GM12878 (cell line): ENCODE data around the gene TUT4. TPM values are rescaled to one million over a fixed set of nuclear protein-coding genes. Genes with fewer than 3 reads are reported as not detected.

Experiments
- ATAC-seq: fragments of 200-7000 bp; cut with Tn5 transposase; 3 replicates; pipeline ENCODE4 v1.9.1; 2020; ENCODE audit warnings: mild to moderate bottlenecking, moderate library complexity
- BruUV-seq: library from RNA; stranded (reverse); fragments of 400-500 nt; replicated peaks from 2 replicates; lab custom pipeline; 2021; lab: Mats Ljungman, UMichigan
- CTCF ChIA-PET: fragments of 300-600 bp; sonication (Branson Sonifier 250); formaldehyde crosslinking; extraction: SDS; loops from one replicate; lab custom pipeline; 2021; ENCODE audit warnings: inconsistent platforms; lab: Yijun Ruan, JAX
- POLR2A ChIA-PET: fragments of 350-600 bp; formaldehyde crosslinking; extraction: SDS; loops from one replicate; lab custom pipeline; 2021; ENCODE audit warnings: inconsistent platforms; lab: Charles Lee
- RAD21 ChIA-PET: fragments of 300-600 bp; sonication (Branson Sonifier 250); formaldehyde crosslinking; loops from one replicate; lab custom pipeline; 2023; ENCODE audit warnings: antibody characterized with exemption; ENCODE audit not compliant: unreplicated experiment; lab: Charles Lee
- SMC1A ChIA-PET: fragments of 300-600 bp; sonication (Branson Sonifier 250); formaldehyde crosslinking; loops from one replicate; lab custom pipeline; 2023; ENCODE audit not compliant: unreplicated experiment, uncharacterized antibody; lab: Charles Lee
- DNase-seq: peaks from one replicate; pipeline ENCODE4 v3.0.0-alpha.2; 2011; ENCODE audit warnings: low read depth, low spot score
- FAIRE-seq: peaks from 3 replicates; lab custom pipeline; 2011; peaks lifted over from hg19 to GRCh38; lab: Jason Lieb, UNC
- H2AFZ ChIP-seq: 2 replicates; pipeline ENCODE4 v1.6.0; 2011; ENCODE audit warnings: low read depth, low read length, control low read depth; ENCODE audit not compliant: control insufficient read depth
- H3K27ac ChIP-seq: 2 replicates; pipeline ENCODE4 v1.5.1; 2011; ENCODE audit warnings: control low read depth; ENCODE audit not compliant: control insufficient read depth, insufficient read depth
- H3K27me3 ChIP-seq, 2 experiments: replicated peaks in 1 of 2; 2 replicates each; pipeline versions ENCODE4 v1.6.0 to v1.6.1; 2011; ENCODE audit warnings: low read length in 1 of 2; ENCODE audit not compliant: control insufficient read depth in 2 of 2, insufficient read depth in 2 of 2
- H3K36me3 ChIP-seq, 2 experiments: 2 replicates each; pipeline ENCODE4 v1.5.1; 2011; ENCODE audit warnings: low read length in 1 of 2; ENCODE audit not compliant: control insufficient read depth in 2 of 2, insufficient read depth in 2 of 2
- H3K4me1 ChIP-seq: 2 replicates; pipeline ENCODE4 v1.6.1; 2011; ENCODE audit warnings: mild to moderate bottlenecking, low read length, moderate library complexity, mixed read lengths; ENCODE audit not compliant: control insufficient read depth, insufficient read depth
- H3K4me2 ChIP-seq: 2 replicates; pipeline ENCODE4 v1.6.0; 2011; ENCODE audit warnings: control low read depth; ENCODE audit not compliant: control insufficient read depth, insufficient read depth
- H3K4me3 ChIP-seq: fragments of 200-600 bp; sonication (generic); 2 replicates; pipeline ENCODE4 v1.5.1; 2016
- H3K79me2 ChIP-seq: 2 replicates; pipeline ENCODE4 v1.6.0; 2011; ENCODE audit warnings: low read length; ENCODE audit not compliant: control insufficient read depth, insufficient read depth
- H3K9ac ChIP-seq: 2 replicates; pipeline ENCODE4 v1.8.0; 2011; ENCODE audit warnings: low read length, control low read depth, mixed read lengths; ENCODE audit not compliant: control insufficient read depth, insufficient read depth
- H3K9me3 ChIP-seq: replicated peaks from 3 replicates; pipeline ENCODE4 v1.5.1; 2011; ENCODE audit warnings: mild to moderate bottlenecking, low read length; ENCODE audit not compliant: control insufficient read depth, insufficient read depth
- H4K20me1 ChIP-seq: 2 replicates; pipeline ENCODE4 v1.6.0; 2011; ENCODE audit not compliant: control insufficient read depth, insufficient read depth
- ATF2 ChIP-seq: IDR thresholded peaks from 2 replicates; pipeline ENCODE4 v1.6.1; 2012; ENCODE audit warnings: low read length, inconsistent platforms
- ETV6 ChIP-seq, 2 experiments: fragments of 450-650 bp in 1 of 2; IDR thresholded peaks in 1 of 2; conservative IDR thresholded peaks in 1 of 2; 2 replicates each; pipeline ENCODE4 v1.6.1; 2014; ENCODE audit warnings: antibody characterized with exemption in 1 of 2, borderline replicate concordance in 1 of 2, low read depth in 1 of 2, mild to moderate bottlenecking in 1 of 2, moderate library complexity in 1 of 2
- PKNOX1 ChIP-seq: fragments of 450-650 bp; IDR thresholded peaks from 2 replicates; pipeline ENCODE4 v1.6.1; 2016; ENCODE audit warnings: mild to moderate bottlenecking
- PML ChIP-seq: IDR thresholded peaks from 2 replicates; pipeline ENCODE4 v1.6.1; 2012; ENCODE audit warnings: low read length, inconsistent platforms
- RBBP5 ChIP-seq: fragments of 200-600 bp; sonication (generic); conservative IDR thresholded peaks from 2 replicates; pipeline ENCODE4 v1.6.1; 2016
- SMAD1 ChIP-seq: fragments of 450-650 bp; IDR thresholded peaks from 2 replicates; pipeline ENCODE4 v1.6.1; 2018; ENCODE audit warnings: mild to moderate bottlenecking, low read depth; ENCODE audit not compliant: partially characterized antibody
- USF1 ChIP-seq: IDR thresholded peaks from 2 replicates; pipeline ENCODE4 v1.6.1; 2011; ENCODE audit warnings: borderline replicate concordance, low read depth, mild to moderate bottlenecking, moderate library complexity, mixed read lengths, low read length; ENCODE audit not compliant: insufficient read depth; ENCODE audit errors: extremely low read length
- USF2 ChIP-seq: IDR thresholded peaks from 2 replicates; pipeline ENCODE4 v1.6.1; 2011; ENCODE audit warnings: low read depth, low read length, improper control_type of control experiment, borderline replicate concordance
- ZNF274 ChIP-seq: IDR thresholded peaks from one replicate; pipeline ENCODE4 v1.8.0; 2011; ENCODE audit not compliant: insufficient read length, insufficient read depth
- WGBS: methylation state at CpG from one replicate; pipeline ENCODE4 v1.1.6; 2016; ENCODE audit warnings: low lambda C conversion rate; ENCODE audit not compliant: insufficient replicate concordance, insufficient coverage; ENCODE audit errors: missing lambda C conversion rate; 5-methylcytosine and 5-hydroxymethylcytosine counted together
- in situ Hi-C: fragments of 300-500 bp; cut with MboI; formaldehyde crosslinking; loops from 9 replicates; pipeline ENCODE4 v1.14.3; 2018; ENCODE audit warnings: mixed read lengths
- intact Hi-C: fragments of 100-400 bp; cut with micrococcal nuclease; formaldehyde crosslinking; loops from one replicate; pipeline ENCODE4 v1.14.2; 2022; ENCODE audit not compliant: unreplicated experiment
- polyA plus RNA-seq, 11 experiments: library from polyadenylated mRNA; depleted of rRNA in 4 of 11; unstranded in 6 of 11; stranded (reverse) in 5 of 11; fragments of >200 nt; fragmentation: Nextera tagmentation in 4 of 11; fragmentation: Illumina TruSeq in 1 of 11; extraction: Ambion mirVana in 4 of 11; extraction: Trizol in 1 of 11; gene quantifications; 1 replicate in 1 of 11; 2 replicates in 10 of 11; pipeline versions ENCODE4 v1.2.1 to v1.2.3, GENCODE V29; 2011 to 2016; ENCODE audit warnings: inconsistent platforms in 2 of 11, missing spikeins in 2 of 11, low read depth in 1 of 11
- total RNA-seq, 4 experiments: library from RNA; depleted of rRNA in 3 of 4; stranded (reverse); fragments of >200 nt in 3 of 4; fragmentation: Illumina TruSeq in 1 of 4; extraction: Trizol in 1 of 4; gene quantifications; 2 replicates each; pipeline versions ENCODE4 v1.2.1 to v1.2.3, GENCODE V29; 2013 to 2021

Gene TUT4
- total and polyA plus RNA-seq, 10 of the 15 experiments (the other 5 are each of a cell fraction or from before 2014, with no cell fraction given): 9.4 to 40.7 (median 27.6) TPM

GRCh38 chr1:52444463-52444862, 108.4 kb downstream of the TUT4 start:
- Histone ChIP-seq H3K27ac (no peak overlapping the region), H3K9ac (no peak overlapping the region), H4K20me1 (no peaks in the 10 kb centered on the region), H3K9me3 (no peaks in the 10 kb centered on the region)
- no peak for DNase-seq
- no peak for FAIRE-seq
- SMC1A ChIA-PET: interaction anchor here (1.0 kb wide), 2 partner anchors 39 to 164 kb away, joined by 3 read pairs; no protein-coding TSS in a partner anchor
- BruUV-seq: no TSS peak
- CTCF ChIA-PET: no interaction called here
- TF ChIP-seq ZNF274 (no peak), USF2 (no peak), RBBP5 (no peak), PKNOX1 (no peak), PML (no peak), ATF2 (no peak), SMAD1 (no peak), ETV6 (conservative IDR thresholded peaks at IDR 0.05 in 1 of 2, IDR thresholded peaks at IDR 0.05 in 1 of 2; ENCODE audit: borderline replicate concordance in 1 of 2, low read depth in 1 of 2) (no peak), USF1 (no peak)
- TF ChIP-seq, all 136 proteins: peak for 0
- H3K4me2 ChIP-seq: no peak overlapping the region
- RAD21 ChIA-PET: no interaction called here
- no peaks in the 10 kb centered on the region for H3K27me3 ChIP-seq
- 79% methylated on average over 2 of the region's 2 CpGs for WGBS
- ATAC-seq: no peak
- H3K36me3 ChIP-seq: peaks cover 1 to 6% of the 10 kb centered on the region in 2 experiments; a peak in 2 of 4 replicates
- POLR2A ChIA-PET: no interaction called here
- H2AFZ ChIP-seq: no peak overlapping the region
- no peaks in the 10 kb centered on the region for H3K4me1 ChIP-seq
- intact Hi-C loops (no loop called here), in situ Hi-C loops (no loop called here)
- no peaks in the 10 kb centered on the region for H3K79me2 ChIP-seq
- H3K4me3 ChIP-seq: no peak overlapping the region
